ENCODE data around the gene AFTPH.

Gene AFTPH

DNA sequence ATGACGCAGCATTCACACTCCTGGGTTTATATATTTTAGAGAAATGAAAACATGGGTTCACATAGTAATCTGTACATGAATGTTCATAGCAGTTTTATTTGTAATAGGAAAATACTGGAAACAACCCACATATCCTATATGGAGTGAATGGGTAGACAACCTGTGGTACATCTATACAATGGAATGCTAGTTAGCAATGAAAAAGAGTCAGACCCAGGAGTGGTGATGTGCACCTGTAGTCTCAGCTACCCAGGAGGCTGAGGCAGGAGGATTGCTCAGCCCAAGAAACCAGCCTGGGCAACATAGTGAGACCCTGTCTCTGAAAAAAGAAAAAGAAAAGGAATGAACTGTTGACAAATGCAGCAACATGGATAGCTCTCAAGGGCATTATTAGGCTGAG, 25.9 kb downstream of the AFTPH start:
- no peak for DNase-seq (ENCODE audit: low read depth)
- no peak overlapping the region for H3K4me3 ChIP-seq (ENCODE audit: low read length)
- TF ChIP-seq, protein P1, sequence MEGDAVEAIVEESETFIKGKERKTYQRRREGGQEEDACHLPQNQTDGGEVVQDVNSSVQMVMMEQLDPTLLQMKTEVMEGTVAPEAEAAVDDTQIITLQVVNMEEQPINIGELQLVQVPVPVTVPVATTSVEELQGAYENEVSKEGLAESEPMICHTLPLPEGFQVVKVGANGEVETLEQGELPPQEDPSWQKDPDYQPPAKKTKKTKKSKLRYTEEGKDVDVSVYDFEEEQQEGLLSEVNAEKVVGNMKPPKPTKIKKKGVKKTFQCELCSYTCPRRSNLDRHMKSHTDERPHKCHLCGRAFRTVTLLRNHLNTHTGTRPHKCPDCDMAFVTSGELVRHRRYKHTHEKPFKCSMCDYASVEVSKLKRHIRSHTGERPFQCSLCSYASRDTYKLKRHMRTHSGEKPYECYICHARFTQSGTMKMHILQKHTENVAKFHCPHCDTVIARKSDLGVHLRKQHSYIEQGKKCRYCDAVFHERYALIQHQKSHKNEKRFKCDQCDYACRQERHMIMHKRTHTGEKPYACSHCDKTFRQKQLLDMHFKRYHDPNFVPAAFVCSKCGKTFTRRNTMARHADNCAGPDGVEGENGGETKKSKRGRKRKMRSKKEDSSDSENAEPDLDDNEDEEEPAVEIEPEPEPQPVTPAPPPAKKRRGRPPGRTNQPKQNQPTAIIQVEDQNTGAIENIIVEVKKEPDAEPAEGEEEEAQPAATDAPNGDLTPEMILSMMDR (conservative IDR thresholded peaks at IDR 0.05; ENCODE audit: low read length): no peak

- no peak for DNase-seq (ENCODE audit: low read depth)
- no peak overlapping the region for H3K4me3 ChIP-seq (ENCODE audit: low read length)
Observed at GRCh38 chr2:64551851-64552250, 27.7 kb downstream of the AFTPH start.

GRCh38 chr2:64554117-64554516, 30.0 kb downstream of the AFTPH start:
- no peak overlapping the region for H3K4me3 ChIP-seq (ENCODE audit: low read length)

More at GRCh38 chr2:64551851-64552250, 27.7 kb downstream of the AFTPH start:
- TF ChIP-seq, protein P1 (conservative IDR thresholded peaks at IDR 0.05; ENCODE audit: low read length): no peak

GRCh38 chr2:64558445-64559081, 34.4 kb downstream of the AFTPH start:
- TF ChIP-seq, protein P1 (conservative IDR thresholded peaks at IDR 0.05; ENCODE audit: low read length): no peak
- H3K4me3 ChIP-seq (ENCODE audit: low read length): no peak overlapping the region
- no peak for DNase-seq (ENCODE audit: low read depth)

More at GRCh38 chr2:64554117-64554516, 30.0 kb downstream of the AFTPH start:
- TF ChIP-seq, protein P1 (conservative IDR thresholded peaks at IDR 0.05; ENCODE audit: low read length): no peak
- no peak for DNase-seq (ENCODE audit: low read depth)

DNA sequence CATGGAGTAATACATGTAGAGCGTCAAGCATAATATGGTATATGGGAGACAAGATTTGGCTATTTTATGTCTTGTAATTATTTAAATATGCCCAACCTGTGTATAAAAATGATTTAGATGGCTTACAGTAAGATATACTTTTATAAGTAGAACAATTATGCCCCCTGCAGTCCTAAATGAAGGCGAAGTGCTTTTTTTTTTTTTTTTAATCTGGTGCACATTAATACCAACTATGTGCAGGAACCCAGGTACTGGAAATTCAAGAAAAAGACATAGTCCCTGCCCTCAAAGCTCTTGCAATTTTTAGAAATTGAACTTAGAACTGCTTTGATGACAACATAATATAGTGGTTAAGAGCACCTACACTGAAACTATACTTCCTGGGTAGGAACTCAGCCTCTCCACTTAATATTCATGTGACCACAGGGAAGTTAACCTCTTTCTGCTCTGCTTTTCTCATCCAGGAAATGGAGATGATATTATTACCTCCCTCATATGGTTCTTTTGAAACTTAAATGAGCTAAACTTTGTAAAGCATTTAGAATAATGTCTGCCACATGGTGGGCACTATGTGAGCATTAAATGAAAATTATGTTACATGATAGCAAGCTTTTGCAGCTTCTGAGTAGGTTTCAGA, 38.1 kb downstream of the AFTPH start:
- H3K4me3 ChIP-seq (ENCODE audit: low read length): no peak overlapping the region
- DNase-seq (ENCODE audit: low read depth): peak; percentile 22
- TF ChIP-seq, protein P1 (conservative IDR thresholded peaks at IDR 0.05; ENCODE audit: low read length): peak; percentile 34

GRCh38 chr2:64563436-64563938, 39.4 kb downstream of the AFTPH start:
- H3K4me3 ChIP-seq (ENCODE audit: low read length): no peak overlapping the region
- no peak for DNase-seq (ENCODE audit: low read depth)
- TF ChIP-seq, protein P1 (conservative IDR thresholded peaks at IDR 0.05; ENCODE audit: low read length): no peak

Measured in AG10803 (cell line).